ENCODE measurements around the gene FRMD4A. TPM values are rescaled to one million over a fixed set of nuclear protein-coding genes. Genes with fewer than 3 reads are reported as not detected.

The FRMD4A gene
- total RNA-seq, 1 experiment from 2014 or later = 19.6 TPM

DNA sequence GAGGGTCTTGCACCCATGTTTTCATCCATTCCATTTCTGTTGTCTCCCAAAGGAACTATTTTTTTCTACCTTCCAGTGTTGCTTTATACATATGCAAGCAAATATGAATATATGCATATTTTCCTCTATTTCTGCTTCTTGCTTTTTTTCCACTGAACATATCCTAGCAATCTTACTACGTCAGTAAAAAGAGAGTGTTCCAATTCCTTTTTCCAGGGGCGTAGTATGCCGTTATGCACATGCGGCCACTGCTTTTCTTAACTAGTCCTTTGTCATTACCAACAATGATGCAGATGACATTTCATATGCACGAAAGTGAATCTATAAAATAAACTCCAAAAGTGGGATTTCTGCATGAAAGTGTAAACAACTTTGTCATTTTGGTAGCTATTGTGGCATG, 40.2 kb upstream of the FRMD4A start:
- Histone ChIP-seq H2BK5ac (ENCODE audit: insufficient read length, low read length) (no peak overlapping the region), H2BK20ac (ENCODE audit: low read depth, low read length, poor library complexity, severe bottlenecking) (no peak overlapping the region), H3K9me3 (ENCODE audit: control insufficient read depth, low read depth, low read length) (no peaks in the 10 kb centered on the region), H3K9ac (ENCODE audit: extremely low read depth, insufficient read length, low read length) (no peak overlapping the region), H3K79me2 (ENCODE audit: insufficient read depth, low read length) (no peaks in the 10 kb centered on the region), H2BK120ac (ENCODE audit: low read depth, low read length, poor library complexity, severe bottlenecking) (no peak overlapping the region), H3T11ph (ENCODE audit: low read length) (no peak overlapping the region), H3K4me2 (ENCODE audit: insufficient read depth, insufficient read length, low read length) (no peak overlapping the region), H4K8ac (replicated peaks; ENCODE audit: insufficient read length, low read depth, low read length) (no peak overlapping the region), H2BK15ac (ENCODE audit: low read depth, low read length) (no peak overlapping the region), H3K23ac (ENCODE audit: insufficient read length, low read depth, low read length) (no peak overlapping the region), H3K14ac (ENCODE audit: insufficient read depth, low read length) (no peak overlapping the region), H4K5ac (ENCODE audit: insufficient read length, low read depth, low read length) (no peak overlapping the region), H2AFZ (ENCODE audit: low read length) (no peak overlapping the region), H2BK12ac (ENCODE audit: insufficient read length, low read depth, low read length) (no peak overlapping the region), H3K56ac (ENCODE audit: insufficient read length, low read depth, low read length) (no peak overlapping the region), H3K23me2 (ENCODE audit: insufficient read length, low read depth, low read length, poor library complexity, severe bottlenecking) (no peaks in the 10 kb centered on the region), H3K18ac (ENCODE audit: insufficient read length, low read depth, low read length) (no peak overlapping the region), H3K27me3 (ENCODE audit: insufficient read depth, low read length) (no peaks in the 10 kb centered on the region), H3K4me1 (ENCODE audit: insufficient read depth, low read length) (no peaks in the 10 kb centered on the region), H3K27ac (ENCODE audit: insufficient read length, low read depth, low read length) (no peak overlapping the region), H3K79me1 (ENCODE audit: insufficient read depth, low read depth, low read length, poor library complexity, severe bottlenecking) (no peaks in the 10 kb centered on the region), H2AK5ac (ENCODE audit: insufficient read length, low read length) (no peak overlapping the region), H3K4ac (ENCODE audit: low read depth, low read length) (no peak overlapping the region), H4K91ac (ENCODE audit: insufficient read length, low read depth, low read length) (no peak overlapping the region), H4K20me1 (ENCODE audit: control insufficient read depth, insufficient read depth, insufficient read length) (no peaks in the 10 kb centered on the region)
- WGBS (ENCODE audit: extremely low coverage, insufficient read length, low lambda C conversion rate) = no CpG with 5 or more reads among the region's 5 CpGs
- TF ChIP-seq, protein P1, sequence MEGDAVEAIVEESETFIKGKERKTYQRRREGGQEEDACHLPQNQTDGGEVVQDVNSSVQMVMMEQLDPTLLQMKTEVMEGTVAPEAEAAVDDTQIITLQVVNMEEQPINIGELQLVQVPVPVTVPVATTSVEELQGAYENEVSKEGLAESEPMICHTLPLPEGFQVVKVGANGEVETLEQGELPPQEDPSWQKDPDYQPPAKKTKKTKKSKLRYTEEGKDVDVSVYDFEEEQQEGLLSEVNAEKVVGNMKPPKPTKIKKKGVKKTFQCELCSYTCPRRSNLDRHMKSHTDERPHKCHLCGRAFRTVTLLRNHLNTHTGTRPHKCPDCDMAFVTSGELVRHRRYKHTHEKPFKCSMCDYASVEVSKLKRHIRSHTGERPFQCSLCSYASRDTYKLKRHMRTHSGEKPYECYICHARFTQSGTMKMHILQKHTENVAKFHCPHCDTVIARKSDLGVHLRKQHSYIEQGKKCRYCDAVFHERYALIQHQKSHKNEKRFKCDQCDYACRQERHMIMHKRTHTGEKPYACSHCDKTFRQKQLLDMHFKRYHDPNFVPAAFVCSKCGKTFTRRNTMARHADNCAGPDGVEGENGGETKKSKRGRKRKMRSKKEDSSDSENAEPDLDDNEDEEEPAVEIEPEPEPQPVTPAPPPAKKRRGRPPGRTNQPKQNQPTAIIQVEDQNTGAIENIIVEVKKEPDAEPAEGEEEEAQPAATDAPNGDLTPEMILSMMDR (conservative IDR thresholded peaks at IDR 0.05) = no peak
- H3K36me3 Mint-ChIP-seq (ENCODE audit: insufficient read depth in 1 of 3, low read depth in 3 of 3) = no peaks in the 10 kb centered on the region; a peak in 1 of 7 replicates
- H3K27ac Mint-ChIP-seq = no peak overlapping the region
- no peak overlapping the region for H3K4me3 Mint-ChIP-seq
- peaks cover 1 to 8% of the 10 kb centered on the region in 2 experiments for H3K4me1 Mint-ChIP-seq
- no peak for DNase-seq
- peaks cover 0 to 5% of the 10 kb centered on the region in 2 experiments; a peak in 1 of 5 replicates for H3K9me3 Mint-ChIP-seq
- H3K27me3 Mint-ChIP-seq (ENCODE audit: low read depth) = no peaks in the 10 kb centered on the region

Data from H9 (cell line).